IgD-negative memory B cell (primary cell): ENCODE measurements around the gene LRRC70. TPM values are rescaled to one million over a fixed set of nuclear protein-coding genes. Genes with fewer than 3 reads are reported as not detected.

Experiments used
- H3K27ac Mint-ChIP-seq, 3 donors: one replicate each; pipeline ENCODE4 v1.8.0; 2020 to 2022; ENCODE audit warnings: mild to moderate bottlenecking in 3 of 3, mixed read lengths in 3 of 3, moderate library complexity in 1 of 3
- H3K27me3 Mint-ChIP-seq: one replicate; pipeline ENCODE4 v1.8.0; 2021; ENCODE audit warnings: mixed read lengths
- H3K36me3 Mint-ChIP-seq: one replicate; pipeline ENCODE4 v1.8.0; 2020; ENCODE audit warnings: mild to moderate bottlenecking, mixed read lengths
- H3K4me1 Mint-ChIP-seq, 3 donors: one replicate each; pipeline ENCODE4 v1.8.0; 2020 to 2022; ENCODE audit warnings: mixed read lengths in 3 of 3, mild to moderate bottlenecking in 1 of 3
- H3K4me3 Mint-ChIP-seq, 4 donors: one replicate each; pipeline ENCODE4 v1.8.0; 2020 to 2022; ENCODE audit warnings: mild to moderate bottlenecking in 4 of 4, mixed read lengths in 4 of 4, moderate library complexity in 3 of 4
- H3K9me3 Mint-ChIP-seq, 3 donors: one replicate each; pipeline ENCODE4 v1.8.0; 2020 to 2021; ENCODE audit warnings: mixed read lengths in 3 of 3, mild to moderate bottlenecking in 1 of 3
- polyA plus RNA-seq: library from polyadenylated mRNA; unstranded; fragments of 300-500 nt; fragmentation: Illumina TruSeq; gene quantifications from one replicate; pipeline ENCODE4 v1.2.3, GENCODE V29; 2021

The LRRC70 gene, protein sequence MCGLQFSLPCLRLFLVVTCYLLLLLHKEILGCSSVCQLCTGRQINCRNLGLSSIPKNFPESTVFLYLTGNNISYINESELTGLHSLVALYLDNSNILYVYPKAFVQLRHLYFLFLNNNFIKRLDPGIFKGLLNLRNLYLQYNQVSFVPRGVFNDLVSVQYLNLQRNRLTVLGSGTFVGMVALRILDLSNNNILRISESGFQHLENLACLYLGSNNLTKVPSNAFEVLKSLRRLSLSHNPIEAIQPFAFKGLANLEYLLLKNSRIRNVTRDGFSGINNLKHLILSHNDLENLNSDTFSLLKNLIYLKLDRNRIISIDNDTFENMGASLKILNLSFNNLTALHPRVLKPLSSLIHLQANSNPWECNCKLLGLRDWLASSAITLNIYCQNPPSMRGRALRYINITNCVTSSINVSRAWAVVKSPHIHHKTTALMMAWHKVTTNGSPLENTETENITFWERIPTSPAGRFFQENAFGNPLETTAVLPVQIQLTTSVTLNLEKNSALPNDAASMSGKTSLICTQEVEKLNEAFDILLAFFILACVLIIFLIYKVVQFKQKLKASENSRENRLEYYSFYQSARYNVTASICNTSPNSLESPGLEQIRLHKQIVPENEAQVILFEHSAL
- not detected for polyA plus RNA-seq

DNA sequence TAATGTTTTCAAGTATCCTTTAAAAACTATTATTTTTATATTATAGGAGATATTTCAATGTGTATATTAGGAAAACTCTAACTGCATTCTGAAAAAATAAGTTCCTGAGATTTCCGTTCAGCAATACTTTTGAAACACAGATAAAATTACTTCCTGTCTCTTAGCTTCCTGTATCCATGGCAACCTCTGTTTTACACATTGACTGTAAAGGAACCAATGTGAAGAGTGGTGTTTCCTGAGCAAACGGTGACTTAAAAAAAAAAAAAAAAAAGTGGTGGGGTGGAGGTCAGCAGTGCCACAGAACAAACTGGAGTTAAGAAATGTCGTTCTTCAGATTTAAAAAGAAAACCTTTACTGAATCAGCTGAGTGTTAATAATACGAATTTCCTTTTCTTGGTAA, at the start of gene LRRC70:
Gene LRRC70 (plus strand): TSS at position 280 of the 400 bp plus-strand sequence. CDS start 620 bp downstream, outside the sequence.
- H3K27ac Mint-ChIP-seq = peak within 1 kb of the TSS; percentile 55 to 73 (median 73)
- peaks cover 19% of the 10 kb centered on the region for H3K36me3 Mint-ChIP-seq
- H3K4me1 Mint-ChIP-seq = peaks cover 10 to 13% (median 11%) of the 10 kb centered on the region in 3 donors

DNA sequence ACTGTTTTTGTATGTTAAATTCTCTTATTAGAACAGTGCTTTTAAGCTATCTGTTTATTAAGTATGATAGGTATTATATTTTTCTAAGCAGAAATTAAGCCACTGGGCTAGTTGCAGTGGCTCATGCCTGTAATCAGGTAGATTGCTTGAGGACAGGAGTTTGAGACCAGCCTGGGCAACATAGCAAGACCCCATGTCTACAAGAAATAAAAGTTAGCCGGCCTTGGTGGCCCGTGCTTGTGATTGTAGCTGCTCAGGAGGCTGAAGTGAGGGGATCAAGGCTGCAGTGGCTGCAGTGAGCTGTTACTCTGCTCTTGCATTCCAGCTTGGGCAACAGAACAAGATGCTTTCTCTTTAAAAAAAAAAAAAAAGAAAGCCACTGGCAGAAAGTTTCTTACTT, 45.0 kb upstream of the LRRC70 start:
- Mint-ChIP-seq H3K4me3 (no peak overlapping the region), H3K36me3 (peaks cover 9% of the 10 kb centered on the region), H3K4me1 (no peaks in the 10 kb centered on the region), H3K27ac (no peak overlapping the region), H3K9me3 (no peaks in the 10 kb centered on the region), H3K27me3 (no peaks in the 10 kb centered on the region)

More for the DNA sequence above, at the start of gene LRRC70:
- peak within 1 kb of the TSS in 3 of 4 donors; percentile 38 to 63 (median 63) for H3K4me3 Mint-ChIP-seq
- no peaks in the 10 kb centered on the region for H3K27me3 Mint-ChIP-seq
- no peaks in the 10 kb centered on the region for H3K9me3 Mint-ChIP-seq

DNA sequence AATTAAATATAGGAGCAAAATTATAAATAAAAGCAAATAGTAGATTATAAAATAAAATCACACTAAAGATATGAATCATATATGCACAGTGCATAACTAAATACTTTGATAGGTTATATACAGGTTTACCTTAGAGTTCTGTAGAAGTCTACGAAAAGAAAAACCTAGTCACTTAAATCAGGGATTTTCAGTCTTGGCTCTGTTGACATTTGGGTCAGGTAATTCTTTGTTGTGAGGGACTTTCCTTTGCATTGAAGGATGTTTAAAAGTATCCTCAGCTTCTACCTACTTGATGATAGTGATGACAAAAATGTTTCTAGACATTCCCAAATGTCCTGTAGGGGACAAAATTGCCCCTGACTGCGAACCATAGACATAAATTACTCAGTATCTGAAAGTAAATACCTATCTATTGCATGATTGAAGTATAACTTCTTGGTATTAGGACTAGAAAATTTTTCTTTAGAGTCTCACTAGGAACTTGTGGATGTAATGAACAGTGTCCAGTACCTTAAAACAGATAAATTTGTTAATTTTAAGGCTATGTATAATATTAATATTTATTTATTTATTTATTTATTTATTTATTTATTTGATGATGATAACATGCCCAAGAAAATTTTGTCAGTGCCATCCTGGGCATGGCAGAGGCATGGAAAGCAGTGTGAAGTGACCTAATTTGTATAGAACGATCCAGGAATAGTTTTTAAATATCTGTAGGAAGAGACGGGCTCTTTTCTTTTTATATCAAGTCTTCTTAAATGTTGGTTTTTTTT, 44.0 kb upstream of the LRRC70 start:
- no peak overlapping the region for H3K4me3 Mint-ChIP-seq
- no peaks in the 10 kb centered on the region for H3K9me3 Mint-ChIP-seq
- H3K27me3 Mint-ChIP-seq = no peaks in the 10 kb centered on the region
- H3K27ac Mint-ChIP-seq = no peak overlapping the region
- H3K4me1 Mint-ChIP-seq = no peaks in the 10 kb centered on the region
- peaks cover 11% of the 10 kb centered on the region for H3K36me3 Mint-ChIP-seq

DNA sequence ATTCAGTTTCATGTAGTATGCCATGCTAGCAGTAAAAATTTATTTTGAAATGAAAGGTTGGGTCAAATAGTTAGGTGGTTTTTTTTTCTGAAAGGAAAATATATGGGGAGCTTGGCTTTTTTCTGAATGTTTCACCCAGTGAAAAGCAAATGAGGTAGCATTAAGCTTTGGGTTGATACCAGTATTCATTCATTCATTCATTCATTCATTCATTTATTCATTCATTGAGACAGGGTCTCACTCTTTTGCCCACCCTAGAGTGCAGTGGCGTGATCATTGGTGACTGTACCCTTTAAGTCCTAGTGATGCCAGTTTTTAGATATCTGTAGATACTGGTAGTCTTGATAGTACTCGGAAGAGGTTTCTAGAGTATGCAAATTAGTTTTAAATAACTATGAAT, 42.4 kb upstream of the LRRC70 start:
- no peaks in the 10 kb centered on the region for H3K4me1 Mint-ChIP-seq
- no peak overlapping the region for H3K27ac Mint-ChIP-seq
- no peak overlapping the region for H3K4me3 Mint-ChIP-seq
- no peaks in the 10 kb centered on the region for H3K9me3 Mint-ChIP-seq
- no peaks in the 10 kb centered on the region for H3K27me3 Mint-ChIP-seq
- peaks cover 7% of the 10 kb centered on the region for H3K36me3 Mint-ChIP-seq

DNA sequence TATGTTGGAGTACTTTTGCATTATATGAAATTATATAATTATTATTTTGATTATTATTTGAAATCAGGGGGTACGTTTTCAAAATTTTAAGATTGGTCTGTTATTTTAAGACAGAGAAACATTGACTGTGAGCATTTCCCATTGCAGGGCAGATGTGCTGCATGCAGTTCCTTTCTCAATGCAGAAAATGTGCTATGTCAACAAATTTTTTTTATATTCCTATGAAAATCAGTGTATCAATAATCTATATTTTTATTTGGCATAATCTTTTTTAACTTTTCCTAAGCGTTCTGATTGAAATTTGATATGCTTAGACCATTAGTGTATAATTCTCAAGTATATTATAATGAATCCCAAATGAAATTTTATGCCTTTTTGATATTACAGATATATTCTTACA, 41.8 kb upstream of the LRRC70 start:
- H3K4me3 Mint-ChIP-seq = no peak overlapping the region
- peaks cover 6% of the 10 kb centered on the region for H3K36me3 Mint-ChIP-seq
- H3K27me3 Mint-ChIP-seq = no peaks in the 10 kb centered on the region
- H3K27ac Mint-ChIP-seq = no peak overlapping the region
- no peaks in the 10 kb centered on the region for H3K4me1 Mint-ChIP-seq
- H3K9me3 Mint-ChIP-seq = no peaks in the 10 kb centered on the region

DNA sequence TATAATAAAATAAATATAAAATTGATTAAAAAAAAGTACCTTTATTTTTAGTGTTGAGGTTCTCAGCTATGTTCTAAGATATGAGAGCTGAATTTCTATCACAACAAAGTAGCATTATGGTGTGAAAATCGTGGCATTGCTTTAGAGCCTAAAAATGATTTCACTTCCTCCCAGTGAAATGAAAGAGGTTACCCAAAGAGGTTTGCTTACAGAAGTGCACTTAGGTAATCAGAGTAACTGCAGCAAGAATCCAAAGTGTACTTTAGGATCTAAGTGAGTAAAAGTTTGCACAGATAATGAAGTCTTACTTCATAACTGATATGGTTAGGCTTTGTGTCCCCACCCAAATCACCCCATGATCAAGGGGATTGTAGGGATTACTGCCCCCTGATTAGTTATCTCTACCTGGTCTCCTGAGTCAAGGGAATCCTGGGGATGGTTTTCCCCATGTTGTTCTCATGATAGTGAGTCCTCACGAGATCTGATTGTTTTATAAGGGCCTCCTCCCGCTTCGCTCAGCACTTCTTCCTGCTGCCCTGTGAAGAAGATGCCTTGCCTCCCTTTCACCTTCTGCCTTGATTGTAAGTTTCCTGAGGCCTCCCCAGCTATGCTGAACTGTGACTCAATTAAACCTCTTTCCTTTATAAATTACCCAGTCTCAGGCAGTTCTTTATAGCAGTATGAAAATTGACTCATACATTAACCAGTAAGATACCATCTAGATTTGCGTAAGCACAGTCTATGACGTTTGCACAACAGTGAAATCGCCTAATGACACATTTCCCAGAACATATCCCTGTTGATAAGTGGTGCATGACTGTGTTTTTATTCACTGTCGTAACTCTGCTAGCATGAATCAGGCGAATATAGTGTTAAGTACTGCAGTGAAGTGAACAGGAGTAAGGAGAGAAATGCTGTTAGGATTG, 40.3 kb upstream of the LRRC70 start:
- Mint-ChIP-seq H3K9me3 (no peaks in the 10 kb centered on the region), H3K4me1 (no peaks in the 10 kb centered on the region), H3K4me3 (no peak overlapping the region), H3K27me3 (no peaks in the 10 kb centered on the region), H3K36me3 (peaks cover 4% of the 10 kb centered on the region), H3K27ac (no peak overlapping the region)

DNA sequence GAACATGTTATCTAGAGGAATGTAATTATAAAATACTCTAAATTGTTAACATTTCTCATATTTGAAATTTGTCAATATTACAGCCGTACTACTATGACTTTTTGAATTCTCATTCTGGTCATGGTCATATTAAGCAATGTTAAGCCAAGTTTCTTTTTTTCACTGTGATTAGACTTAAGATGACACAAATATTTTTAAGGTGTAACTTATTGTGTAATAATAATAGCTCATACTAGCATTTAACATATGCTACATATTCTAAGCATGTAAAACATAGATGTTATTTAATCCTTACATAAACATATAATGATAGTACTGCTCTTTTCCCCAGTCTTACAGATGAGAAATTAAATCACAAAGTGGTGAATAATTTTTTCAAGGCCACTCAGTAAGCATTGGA, 35.9 kb upstream of the LRRC70 start:
- peaks cover 12% of the 10 kb centered on the region for H3K36me3 Mint-ChIP-seq
- peaks cover 0 to 2% (median 0%) of the 10 kb centered on the region in 3 donors for H3K9me3 Mint-ChIP-seq
- H3K27me3 Mint-ChIP-seq = no peaks in the 10 kb centered on the region
- no peak overlapping the region for H3K27ac Mint-ChIP-seq
- H3K4me3 Mint-ChIP-seq = no peak overlapping the region
- peaks cover 0 to 6% (median 0%) of the 10 kb centered on the region in 3 donors for H3K4me1 Mint-ChIP-seq

DNA sequence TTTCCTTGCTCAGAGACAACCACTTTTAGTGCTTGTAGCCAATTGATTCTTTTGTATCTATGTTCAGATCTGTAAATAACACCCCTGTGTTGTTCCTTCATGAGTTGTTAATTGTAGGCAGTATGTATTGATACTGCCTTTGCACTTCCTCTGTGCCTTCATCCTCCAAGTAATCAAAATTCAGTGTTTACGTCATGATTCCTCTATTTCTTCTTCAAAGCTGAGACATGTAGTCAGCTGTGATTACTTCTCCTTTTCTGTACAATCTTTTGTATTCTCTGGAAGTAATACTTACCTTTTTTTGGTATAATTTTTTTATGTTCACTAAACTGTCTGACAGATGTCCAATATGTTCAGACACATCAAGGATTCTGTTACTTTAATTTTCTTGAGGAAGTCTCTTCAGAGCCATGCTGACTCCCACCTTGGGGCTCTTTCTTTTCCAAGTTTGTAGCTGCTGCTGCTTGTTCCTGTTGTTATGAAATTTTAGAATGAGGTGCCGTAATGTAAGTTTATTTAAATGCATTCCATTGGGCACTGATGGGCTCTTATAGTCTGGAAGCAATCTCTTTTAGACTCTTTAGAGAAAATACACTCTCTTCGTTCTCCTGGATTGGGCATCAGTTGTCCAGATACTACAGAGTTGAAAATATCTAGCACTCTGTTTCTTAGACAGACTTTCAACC, 30.5 kb upstream of the LRRC70 start:
- H3K36me3 Mint-ChIP-seq = peaks cover 15% of the 10 kb centered on the region
- peaks cover 0 to 2% (median 0%) of the 10 kb centered on the region in 3 donors for H3K9me3 Mint-ChIP-seq
- peaks cover 0 to 11% (median 3%) of the 10 kb centered on the region in 3 donors for H3K4me1 Mint-ChIP-seq
- no peaks in the 10 kb centered on the region for H3K27me3 Mint-ChIP-seq
- H3K4me3 Mint-ChIP-seq = no peak overlapping the region
- H3K27ac Mint-ChIP-seq = no peak overlapping the region

DNA sequence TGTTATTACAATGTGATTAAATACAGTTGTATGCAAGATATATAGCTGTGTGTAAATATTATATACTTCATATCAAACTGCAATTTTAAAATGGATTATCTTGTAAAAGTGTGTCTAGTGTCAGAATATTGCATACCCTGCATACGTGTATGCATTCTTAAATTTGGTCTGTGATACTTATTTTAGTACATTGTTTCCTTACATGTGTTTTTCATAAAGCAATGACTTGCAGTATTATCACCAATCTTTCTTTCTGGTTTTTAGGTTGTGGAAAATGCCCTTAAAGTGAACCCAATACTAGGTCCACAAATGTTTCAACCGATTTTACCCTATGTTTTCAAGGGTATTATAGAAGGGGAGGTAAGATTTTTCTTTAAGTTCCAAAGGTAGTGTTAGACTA, 28.5 kb upstream of the LRRC70 start:
- H3K27me3 Mint-ChIP-seq = no peaks in the 10 kb centered on the region

DNA sequence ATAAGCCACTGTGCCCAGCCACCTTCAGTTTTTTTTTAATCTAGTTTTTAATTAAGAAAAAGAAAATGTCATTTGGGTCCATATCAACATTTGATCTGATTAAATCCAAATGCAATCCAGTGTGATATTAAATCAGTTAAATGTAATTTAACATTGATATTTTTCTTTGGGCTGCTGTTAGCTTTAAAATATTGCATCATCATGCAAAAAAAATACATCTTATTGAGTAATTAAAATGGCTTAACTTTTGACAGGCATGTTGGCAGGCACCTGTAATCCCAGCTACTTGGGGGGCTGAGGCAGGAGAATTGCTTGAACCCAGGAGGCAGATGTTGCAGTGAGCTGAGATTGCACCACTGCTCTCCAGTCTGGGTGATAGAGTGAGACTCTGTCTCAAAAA, 22.7 kb upstream of the LRRC70 start:
- peaks cover 0 to 1% (median 0%) of the 10 kb centered on the region in 3 donors for H3K4me1 Mint-ChIP-seq
- H3K4me3 Mint-ChIP-seq = no peak overlapping the region
- peaks cover 16% of the 10 kb centered on the region for H3K36me3 Mint-ChIP-seq
- no peaks in the 10 kb centered on the region for H3K27me3 Mint-ChIP-seq
- no peak overlapping the region for H3K27ac Mint-ChIP-seq
- H3K9me3 Mint-ChIP-seq = no peaks in the 10 kb centered on the region

More for the DNA sequence above, 28.5 kb upstream of the LRRC70 start:
- H3K4me1 Mint-ChIP-seq = peaks cover 0 to 11% (median 3%) of the 10 kb centered on the region in 3 donors
- H3K27ac Mint-ChIP-seq = no peak overlapping the region
- peaks cover 0 to 2% (median 0%) of the 10 kb centered on the region in 3 donors for H3K9me3 Mint-ChIP-seq
- no peak overlapping the region for H3K4me3 Mint-ChIP-seq
- peaks cover 9% of the 10 kb centered on the region for H3K36me3 Mint-ChIP-seq

DNA sequence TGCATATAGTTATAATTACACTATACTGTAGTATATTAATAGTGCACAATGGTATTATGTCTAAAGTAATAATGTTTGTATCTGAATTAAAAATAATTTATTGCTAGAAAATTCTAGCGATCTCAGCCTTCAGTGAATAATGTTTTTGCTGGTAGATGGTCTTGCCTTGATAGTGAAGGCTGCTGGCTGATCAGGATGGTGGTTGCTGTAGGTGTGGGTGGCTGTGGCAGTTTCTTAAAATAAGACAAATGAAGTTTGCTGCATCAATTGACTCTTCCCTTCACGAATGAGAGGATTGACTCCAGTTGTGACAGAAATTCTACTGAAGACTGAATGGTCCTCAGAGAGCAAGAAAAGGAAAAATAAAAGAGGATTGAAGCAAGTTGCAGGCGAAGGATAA, 19.7 kb upstream of the LRRC70 start:
- no peak overlapping the region for H3K4me3 Mint-ChIP-seq

DNA sequence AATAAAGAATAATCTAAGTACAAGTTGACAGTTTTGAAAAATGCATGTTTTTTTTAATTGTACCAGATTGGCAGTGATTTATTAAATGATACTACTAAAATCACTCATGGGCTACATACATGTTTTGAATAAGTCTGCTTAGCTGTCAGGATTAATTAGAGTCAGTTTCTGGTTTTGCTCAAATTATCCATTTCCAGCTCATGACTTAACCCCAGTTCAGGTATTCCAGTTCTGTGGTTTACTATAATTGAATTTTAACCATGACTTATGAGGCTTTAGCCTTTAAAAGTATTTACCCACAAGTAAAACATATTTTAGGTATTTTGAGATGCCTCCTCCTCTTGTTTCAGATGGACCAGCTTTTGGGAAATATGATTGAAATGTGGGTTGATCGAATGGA, 17.8 kb upstream of the LRRC70 start:
- Mint-ChIP-seq H3K9me3 (peaks cover under 1 to 10% (median 2%) of the 10 kb centered on the region in 3 donors), H3K27ac (peak overlapping the region in 1 of 3 donors; percentile 87), H3K4me1 (peaks cover 0 to 5% (median 0%) of the 10 kb centered on the region in 3 donors), H3K4me3 (no peak overlapping the region), H3K36me3 (peaks cover 21% of the 10 kb centered on the region), H3K27me3 (no peaks in the 10 kb centered on the region)

More for the DNA sequence above, 19.7 kb upstream of the LRRC70 start:
- Mint-ChIP-seq H3K27me3 (no peaks in the 10 kb centered on the region), H3K27ac (no peak overlapping the region), H3K4me1 (peaks cover 0 to 3% (median 0%) of the 10 kb centered on the region in 3 donors), H3K36me3 (peaks cover 17% of the 10 kb centered on the region), H3K9me3 (no peaks in the 10 kb centered on the region)

DNA sequence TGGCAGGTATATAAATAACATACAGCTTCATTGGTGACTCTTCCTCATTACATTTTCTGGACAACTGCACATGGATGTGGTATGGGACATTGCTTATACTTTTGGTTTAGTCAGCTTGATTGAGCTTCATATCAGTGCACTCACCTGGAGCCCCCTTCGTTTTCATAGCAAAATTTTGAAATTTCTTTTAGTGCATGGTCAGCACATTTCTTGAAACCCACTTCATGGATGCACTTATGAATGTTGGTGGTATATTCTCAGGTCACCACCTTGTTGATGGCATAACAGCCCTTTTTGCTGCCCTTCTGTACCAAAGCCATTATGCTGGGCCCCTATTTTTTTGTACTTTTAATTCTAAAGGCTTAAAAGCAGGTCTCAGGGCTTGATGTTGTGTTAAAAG, 16.7 kb upstream of the LRRC70 start:
- peaks cover 20% of the 10 kb centered on the region for H3K36me3 Mint-ChIP-seq
- H3K27ac Mint-ChIP-seq = peak overlapping the region in 1 of 3 donors; percentile 87
- no peaks in the 10 kb centered on the region for H3K27me3 Mint-ChIP-seq
- no peak overlapping the region for H3K4me3 Mint-ChIP-seq
- H3K4me1 Mint-ChIP-seq = peaks cover 0 to 5% (median 0%) of the 10 kb centered on the region in 3 donors
- H3K9me3 Mint-ChIP-seq = peaks cover 4 to 14% (median 6%) of the 10 kb centered on the region in 3 donors

DNA sequence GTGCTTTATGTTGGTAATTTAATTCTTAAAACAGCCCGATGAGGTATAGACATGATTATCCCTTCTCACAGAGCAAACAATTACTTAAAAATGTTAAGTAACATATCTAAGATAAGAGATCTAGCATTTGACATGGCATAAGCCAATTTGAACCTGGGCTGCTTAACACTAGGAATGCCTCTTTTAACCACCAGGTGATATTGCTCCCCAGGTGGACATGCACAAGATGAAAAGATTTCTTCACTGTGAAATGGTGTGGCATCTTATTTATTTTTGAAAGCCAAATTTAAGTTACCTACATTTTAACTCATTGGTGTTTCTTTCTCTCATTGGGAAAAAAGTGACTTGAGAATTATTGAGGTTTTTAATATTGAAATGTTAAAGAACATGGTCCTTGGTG, 15.8 kb upstream of the LRRC70 start:
- no peaks in the 10 kb centered on the region for H3K27me3 Mint-ChIP-seq
- H3K36me3 Mint-ChIP-seq = peaks cover 22% of the 10 kb centered on the region
- H3K4me3 Mint-ChIP-seq = no peak overlapping the region
- H3K27ac Mint-ChIP-seq = no peak overlapping the region
- peaks cover 4 to 21% (median 9%) of the 10 kb centered on the region in 3 donors for H3K9me3 Mint-ChIP-seq
- peaks cover 0 to 6% (median 0%) of the 10 kb centered on the region in 3 donors for H3K4me1 Mint-ChIP-seq
